ENCODE results near the gene SPATS2L. TPM values are rescaled to one million over a fixed set of nuclear protein-coding genes. Genes with fewer than 3 reads are reported as not detected.

The SPATS2L gene
- total RNA-seq, 1 experiment from 2014 or later = 47.3 TPM

- H3K27me3 Mint-ChIP-seq (ENCODE audit: low read depth) = no peaks in the 10 kb centered on the region
- no peak overlapping the region for H3K27ac Mint-ChIP-seq
- no peak for TF ChIP-seq CTCF (conservative IDR thresholded peaks at IDR 0.05)
- Histone ChIP-seq H3K9me3 (ENCODE audit: control insufficient read depth, low read depth, low read length) (no peaks in the 10 kb centered on the region), H2BK12ac (ENCODE audit: insufficient read length, low read depth, low read length) (no peak overlapping the region), H3K18ac (ENCODE audit: insufficient read length, low read depth, low read length) (no peak overlapping the region), H2AK5ac (ENCODE audit: insufficient read length, low read length) (no peak overlapping the region), H3K9ac (ENCODE audit: extremely low read depth, insufficient read length, low read length) (no peak overlapping the region), H2AFZ (ENCODE audit: low read length) (no peak overlapping the region), H4K8ac (replicated peaks; ENCODE audit: insufficient read length, low read depth, low read length) (no peak overlapping the region), H3T11ph (ENCODE audit: low read length) (no peak overlapping the region), H3K27ac (ENCODE audit: insufficient read length, low read depth, low read length) (no peak overlapping the region), H3K4me1 (ENCODE audit: insufficient read depth, low read length) (peaks cover 5% of the 10 kb centered on the region; the same call in 1 of the 2 replicates), H4K91ac (ENCODE audit: insufficient read length, low read depth, low read length) (no peak overlapping the region), H3K23me2 (ENCODE audit: insufficient read length, low read depth, low read length, poor library complexity, severe bottlenecking) (no peaks in the 10 kb centered on the region), H3K79me1 (ENCODE audit: insufficient read depth, low read depth, low read length, poor library complexity, severe bottlenecking) (peaks cover 7% of the 10 kb centered on the region), H3K56ac (ENCODE audit: insufficient read length, low read depth, low read length) (no peak overlapping the region), H3K14ac (ENCODE audit: insufficient read depth, low read length) (no peak overlapping the region), H3K79me2 (ENCODE audit: insufficient read depth, low read length) (peaks cover 29% of the 10 kb centered on the region; the same call in 1 of the 2 replicates), H2BK20ac (ENCODE audit: low read depth, low read length, poor library complexity, severe bottlenecking) (no peak overlapping the region), H3K4me2 (ENCODE audit: insufficient read depth, insufficient read length, low read length) (no peak overlapping the region), H2BK5ac (ENCODE audit: insufficient read length, low read length) (no peak overlapping the region), H3K4ac (ENCODE audit: low read depth, low read length) (no peak overlapping the region), H4K5ac (ENCODE audit: insufficient read length, low read depth, low read length) (no peak overlapping the region), H3K27me3 (ENCODE audit: insufficient read depth, low read length) (no peaks in the 10 kb centered on the region), H4K20me1 (ENCODE audit: control insufficient read depth, insufficient read depth, insufficient read length) (no peaks in the 10 kb centered on the region), H2BK120ac (ENCODE audit: low read depth, low read length, poor library complexity, severe bottlenecking) (no peak overlapping the region), H2BK15ac (ENCODE audit: low read depth, low read length) (no peak overlapping the region), H3K23ac (ENCODE audit: insufficient read length, low read depth, low read length) (no peak overlapping the region)
- H3K9me3 Mint-ChIP-seq = peaks cover 6 to 7% of the 10 kb centered on the region in 2 experiments; a peak in 3 of 5 replicates
- no CpG with 5 or more reads among the region's 4 CpGs for WGBS (ENCODE audit: extremely low coverage, insufficient read length, low lambda C conversion rate)
- H3K36me3 Mint-ChIP-seq (ENCODE audit: insufficient read depth in 1 of 3, low read depth in 3 of 3) = peaks cover 4 to 17% (median 5%) of the 10 kb centered on the region in 3 experiments
- H3K4me3 Mint-ChIP-seq = no peak overlapping the region
- DNase-seq = no peak
- peaks cover 14 to 20% of the 10 kb centered on the region in 2 experiments for H3K4me1 Mint-ChIP-seq
Measured at GRCh38 chr2:200338692-200339091, 32.2 kb downstream of the SPATS2L start.
